GM23248 (cell line): Measurements from ENCODE around the gene RFC4. TPM values are rescaled to one million over a fixed set of nuclear protein-coding genes. Genes with fewer than 3 reads are reported as not detected.

Source experiments
- DNase-seq: peaks from one replicate; pipeline ENCODE4 v3.0.0-alpha.2; 2015
- H2AFZ ChIP-seq: fragments of 200-600 bp; sonication (generic); 2 replicates; pipeline ENCODE4 v1.6.1; 2016; ENCODE audit warnings: antibody characterized with exemption
- H3F3A ChIP-seq: fragments of 200-600 bp; sonication (generic); 2 replicates; pipeline ENCODE4 v1.6.1; 2016; ENCODE audit warnings: mild to moderate bottlenecking, antibody characterized with exemption, mixed run types; ENCODE audit not compliant: insufficient read depth
- H3K27ac ChIP-seq: fragments of 200-600 bp; sonication (generic); 2 replicates; pipeline ENCODE4 v1.5.1; 2016; ENCODE audit warnings: mild to moderate bottlenecking
- H3K27me3 ChIP-seq: fragments of 200-600 bp; sonication (generic); replicated peaks from 2 replicates; pipeline ENCODE4 v1.6.1; 2016; ENCODE audit warnings: mild to moderate bottlenecking; ENCODE audit not compliant: insufficient read depth
- H3K36me3 ChIP-seq: fragments of 200-600 bp; sonication (generic); 2 replicates; pipeline ENCODE4 v1.6.1; 2016; ENCODE audit warnings: low read depth, mild to moderate bottlenecking
- H3K4me1 ChIP-seq: fragments of 200-600 bp; sonication (generic); 2 replicates; pipeline ENCODE4 v1.6.1; 2016; ENCODE audit warnings: mild to moderate bottlenecking; ENCODE audit not compliant: insufficient read depth
- H3K4me2 ChIP-seq: fragments of 200-600 bp; sonication (generic); one replicate; pipeline ENCODE4 v1.6.1; 2016; ENCODE audit warnings: mild to moderate bottlenecking; ENCODE audit not compliant: unreplicated experiment
- H3K4me3 ChIP-seq: fragments of 200-600 bp; sonication (generic); 2 replicates; pipeline ENCODE4 v1.5.1; 2016; ENCODE audit warnings: mild to moderate bottlenecking
- H3K79me2 ChIP-seq: fragments of 200-600 bp; sonication (generic); 2 replicates; pipeline ENCODE4 v1.6.1; 2016; ENCODE audit warnings: mild to moderate bottlenecking; ENCODE audit not compliant: insufficient read depth
- H3K9ac ChIP-seq: fragments of 200-600 bp; sonication (generic); 2 replicates; pipeline ENCODE4 v1.6.1; 2016; ENCODE audit warnings: mild to moderate bottlenecking
- H3K9me2 ChIP-seq: fragments of 200-600 bp; sonication (generic); 2 replicates; pipeline ENCODE4 v1.6.1; 2016; ENCODE audit warnings: mixed run types, mild to moderate bottlenecking, moderate library complexity; ENCODE audit not compliant: insufficient read depth
- H3K9me3 ChIP-seq: fragments of 200-600 bp; sonication (generic); one replicate; pipeline ENCODE4 v1.6.1; 2017; ENCODE audit warnings: low read depth
- H4K20me1 ChIP-seq: fragments of 200-600 bp; sonication (generic); 2 replicates; pipeline ENCODE4 v1.6.0; 2016; ENCODE audit not compliant: insufficient read depth
- EZH2 ChIP-seq: fragments of 200-600 bp; sonication (generic); IDR thresholded peaks from 2 replicates; pipeline ENCODE4 v1.6.1; 2018; ENCODE audit warnings: antibody characterized with exemption, mild to moderate bottlenecking; ENCODE audit not compliant: insufficient read depth, poor library complexity, severe bottlenecking
- EZH2phosphoT487 ChIP-seq: fragments of 200-600 bp; sonication (generic); IDR thresholded peaks from 2 replicates; pipeline ENCODE4 v1.6.1; 2018; ENCODE audit warnings: antibody characterized with exemption, moderate library complexity, mild to moderate bottlenecking, low read depth; ENCODE audit not compliant: insufficient read depth
- WGBS, 2 experiments: methylation state at CpG; one replicate each; pipeline ENCODE4 v1.1.6; 2015 to 2017; ENCODE audit warnings: low lambda C conversion rate in 2 of 2, low coverage in 1 of 2; ENCODE audit errors: missing lambda C conversion rate in 2 of 2; 5-methylcytosine and 5-hydroxymethylcytosine counted together
- in situ Hi-C: fragments of 300-500 bp; cut with MboI; formaldehyde crosslinking; loops from 2 replicates; pipeline ENCODE4 v1.15.0; 2020
- polyA plus RNA-seq: library from polyadenylated mRNA; unstranded; fragments of >200 nt; fragmentation: Nextera tagmentation; extraction: Ambion mirVana; gene quantifications from 2 replicates; pipeline ENCODE4 v1.2.1, GENCODE V29; 2016
- total RNA-seq: library from RNA; depleted of rRNA; stranded (reverse); fragments of >200 nt; shearing (Covaris generic); gene quantifications from 2 replicates; pipeline ENCODE4 v1.2.3, GENCODE V29; 2014

Gene RFC4
- total and polyA plus RNA-seq, 2 experiments from 2014 or later, result 16.2 to 22.8 TPM

GRCh38 chr3:186789554-186790260 lies 16.6 kb downstream of the RFC4 start:
- no peaks in the 10 kb centered on the region for H3K9me2 ChIP-seq
- H3K27me3 ChIP-seq, result no peaks in the 10 kb centered on the region
- peaks cover 86% of the 10 kb centered on the region for H3F3A ChIP-seq
- no peak overlapping the region for H3K4me3 ChIP-seq
- peak overlapping the region; percentile 99; the same call in 1 of the 2 replicates for H3K9ac ChIP-seq
- H3K27ac ChIP-seq, result peak overlapping the region; percentile 87
- H3K4me1 ChIP-seq, result peaks cover 34% of the 10 kb centered on the region
- 49 to 51% methylated on average over 4 of the region's 4 CpGs for WGBS, 2 experiments
- in situ Hi-C loops, result no loop called here
- peaks cover 37% of the 10 kb centered on the region for H3K79me2 ChIP-seq
- H2AFZ ChIP-seq, result no peak overlapping the region
- H3K9me3 ChIP-seq, result no peaks in the 10 kb centered on the region
- H3K4me2 ChIP-seq, result no peak overlapping the region
- TF ChIP-seq EZH2phosphoT487 (no peak), EZH2 (no peak)
- peaks cover 58% of the 10 kb centered on the region for H3K36me3 ChIP-seq
- peak; percentile 10 for DNase-seq
- H4K20me1 ChIP-seq, result peaks cover 53% of the 10 kb centered on the region

- TF ChIP-seq EZH2 (no peak), EZH2phosphoT487 (no peak)
- peaks cover 64% of the 10 kb centered on the region for H3K36me3 ChIP-seq
- H3K9me2 ChIP-seq, result no peaks in the 10 kb centered on the region
- H2AFZ ChIP-seq, result no peak overlapping the region
- peaks cover 59% of the 10 kb centered on the region for H4K20me1 ChIP-seq
- WGBS, 2 experiments, result 62% methylated on average over 13 of the region's 13 CpGs
- no peaks in the 10 kb centered on the region for H3K27me3 ChIP-seq
- H3K27ac ChIP-seq, result peak overlapping the region; percentile 87
- in situ Hi-C loops, result no loop called here
- peak overlapping the region; percentile 99 for H3K4me2 ChIP-seq
- H3K4me1 ChIP-seq, result peaks cover 34% of the 10 kb centered on the region
- peaks cover 46% of the 10 kb centered on the region for H3K79me2 ChIP-seq
- peaks cover 93% of the 10 kb centered on the region for H3F3A ChIP-seq
- no peaks in the 10 kb centered on the region for H3K9me3 ChIP-seq
- H3K9ac ChIP-seq, result peak overlapping the region; percentile 99
- peak; percentile 13 for DNase-seq
- peak overlapping the region; percentile 97 for H3K4me3 ChIP-seq
Measured at GRCh38 chr3:186788482-186789370, 17.6 kb downstream of the RFC4 start.

GRCh38 chr3:186787642-186788481 lies 18.4 kb downstream of the RFC4 start:
- Histone ChIP-seq H3K4me2 (peak overlapping the region; percentile 99), H2AFZ (no peak overlapping the region), H3K27ac (peak overlapping the region; percentile 87), H3K27me3 (no peaks in the 10 kb centered on the region), H3K36me3 (peaks cover 64% of the 10 kb centered on the region), H3K4me3 (peak overlapping the region; percentile 97), H3F3A (peaks cover 88% of the 10 kb centered on the region), H3K79me2 (peaks cover 50% of the 10 kb centered on the region), H3K9ac (peak overlapping the region; percentile 99), H3K4me1 (peaks cover 34% of the 10 kb centered on the region), H3K9me3 (no peaks in the 10 kb centered on the region), H4K20me1 (peaks cover 59% of the 10 kb centered on the region), H3K9me2 (no peaks in the 10 kb centered on the region)
- no peak for TF ChIP-seq EZH2phosphoT487
- no peak for TF ChIP-seq EZH2
- peak; percentile 12 for DNase-seq
- WGBS, 2 experiments, result 75% methylated on average over 15 of the region's 15 CpGs
- in situ Hi-C loops, result no loop called here

- Histone ChIP-seq H3K27ac (peak overlapping the region; percentile 87), H3K4me1 (peaks cover 34% of the 10 kb centered on the region), H2AFZ (no peak overlapping the region), H3K9ac (peak overlapping the region; percentile 99), H3K27me3 (no peaks in the 10 kb centered on the region), H3K36me3 (peaks cover 64% of the 10 kb centered on the region), H3K4me3 (peak overlapping the region; percentile 97), H3F3A (peaks cover 84% of the 10 kb centered on the region), H4K20me1 (peaks cover 59% of the 10 kb centered on the region), H3K4me2 (peak overlapping the region; percentile 99), H3K9me3 (no peaks in the 10 kb centered on the region), H3K79me2 (peaks cover 56% of the 10 kb centered on the region), H3K9me2 (no peaks in the 10 kb centered on the region)
- WGBS, 2 experiments, result 72 to 78% methylated on average over 3 of the region's 3 CpGs
- DNase-seq, result peak; percentile 22
- in situ Hi-C loops, result no loop called here
- TF ChIP-seq EZH2phosphoT487 (no peak), EZH2 (no peak)
Measured at GRCh38 chr3:186786922-186787321, 19.4 kb downstream of the RFC4 start.
